Activated T-helper 2 cell treated with anti-CD3 and anti-CD28 coated beads, Interferon-gamma antibody, Interleukin-2, Interleukin-4, amounts not matched to agents 10 μg/mL and 5 μg/mL and 100 μg/mL, durations not matched to agents 14 hours and 24 hours and 36 hours (primary cell): ENCODE data around the gene CDC25A. TPM values are rescaled to one million over a fixed set of nuclear protein-coding genes. Genes with fewer than 3 reads are reported as not detected.
A peak's percentile ranks its signal among the peaks of the same experiment; 100 is the strongest.
"Not testable (repeated sequence)": the region's sequence is repeated elsewhere in the genome, so short reads cannot be mapped to it uniquely, and the experiment has no call there.

Experiments
- DNase-seq: peaks from one replicate; pipeline ENCODE4 v3.0.0; 2021; ENCODE audit warnings: low spot score
- H3K27ac Mint-ChIP-seq: one replicate; pipeline ENCODE4 v1.8.0; 2021; ENCODE audit warnings: mixed read lengths
- H3K27me3 Mint-ChIP-seq: one replicate; pipeline ENCODE4 v1.8.0; 2021; ENCODE audit warnings: low read depth, mixed read lengths
- H3K36me3 Mint-ChIP-seq: one replicate; pipeline ENCODE4 v1.8.0; 2021; ENCODE audit warnings: low read depth, mixed read lengths
- H3K4me1 Mint-ChIP-seq: one replicate; pipeline ENCODE4 v1.8.0; 2021; ENCODE audit warnings: low read depth, mixed read lengths
- H3K4me3 Mint-ChIP-seq: one replicate; pipeline ENCODE4 v1.8.0; 2021; ENCODE audit warnings: low read depth, mild to moderate bottlenecking, moderate library complexity, mixed read lengths
- H3K9me3 Mint-ChIP-seq: one replicate; pipeline ENCODE4 v1.8.0; 2021; ENCODE audit warnings: mixed read lengths
- intact Hi-C: fragments of 100-400 bp; cut with micrococcal nuclease; formaldehyde crosslinking; loops from one replicate; pipeline ENCODE4 v1.15.1; 2023
- total RNA-seq: library from RNA; stranded (reverse); gene quantifications from 2 replicates; pipeline ENCODE4 v1.2.3, GENCODE V29; 2022

The CDC25A gene
- total RNA-seq, 1 donor from 2014 or later: 39.1 TPM

DNA sequence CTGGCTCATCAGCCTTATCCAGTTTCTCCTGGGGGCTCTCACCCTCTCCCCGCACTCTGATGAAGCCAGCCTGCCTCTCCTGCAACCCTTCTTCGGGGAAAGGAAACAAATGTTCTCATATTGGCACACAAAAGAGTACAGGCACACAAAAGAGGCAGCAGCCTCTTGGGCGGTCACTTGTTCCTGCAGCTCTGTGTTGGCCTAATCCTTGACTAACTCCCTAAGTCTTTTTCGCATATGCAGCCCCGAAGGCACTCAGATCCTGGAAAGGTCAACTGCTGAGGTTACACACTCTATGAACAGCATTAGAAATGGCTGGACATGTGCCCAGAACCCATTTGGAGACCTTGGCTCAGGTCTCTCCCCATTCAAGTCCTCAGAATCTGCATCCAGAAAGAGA lies 27.7 kb upstream of the CDC25A start:
- H3K4me1 Mint-ChIP-seq: no peaks in the 10 kb centered on the region
- no peaks in the 10 kb centered on the region for H3K9me3 Mint-ChIP-seq
- H3K27me3 Mint-ChIP-seq: no peaks in the 10 kb centered on the region
- no peak overlapping the region for H3K27ac Mint-ChIP-seq
- no peak overlapping the region for H3K4me3 Mint-ChIP-seq
- DNase-seq: no peak
- intact Hi-C loops: no loop called here
- no peaks in the 10 kb centered on the region for H3K36me3 Mint-ChIP-seq

DNA sequence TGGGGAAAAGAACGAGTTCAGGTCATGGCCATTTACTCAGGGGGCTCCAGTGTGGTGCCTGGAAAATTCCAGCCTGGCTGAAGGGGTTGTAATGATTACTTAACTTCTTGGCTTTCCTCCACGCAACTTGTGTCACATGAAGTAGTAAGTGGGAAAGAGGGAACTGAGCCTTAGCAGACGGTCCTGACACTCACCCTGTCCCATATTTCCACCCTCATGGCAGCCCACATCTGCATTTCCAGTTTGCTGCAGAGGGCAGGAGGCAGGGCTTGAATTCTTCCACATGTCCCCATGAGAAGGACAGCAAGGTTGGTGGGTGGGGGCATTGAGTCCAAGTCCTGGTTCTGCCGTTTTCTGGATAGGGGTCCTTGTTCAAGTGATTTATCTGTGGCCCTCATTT lies 27.2 kb upstream of the CDC25A start:
- no peaks in the 10 kb centered on the region for H3K36me3 Mint-ChIP-seq
- H3K9me3 Mint-ChIP-seq: no peaks in the 10 kb centered on the region
- intact Hi-C loops: no loop called here
- DNase-seq: no peak
- H3K4me1 Mint-ChIP-seq: no peaks in the 10 kb centered on the region
- no peak overlapping the region for H3K4me3 Mint-ChIP-seq
- no peaks in the 10 kb centered on the region for H3K27me3 Mint-ChIP-seq
- H3K27ac Mint-ChIP-seq: no peak overlapping the region

DNA sequence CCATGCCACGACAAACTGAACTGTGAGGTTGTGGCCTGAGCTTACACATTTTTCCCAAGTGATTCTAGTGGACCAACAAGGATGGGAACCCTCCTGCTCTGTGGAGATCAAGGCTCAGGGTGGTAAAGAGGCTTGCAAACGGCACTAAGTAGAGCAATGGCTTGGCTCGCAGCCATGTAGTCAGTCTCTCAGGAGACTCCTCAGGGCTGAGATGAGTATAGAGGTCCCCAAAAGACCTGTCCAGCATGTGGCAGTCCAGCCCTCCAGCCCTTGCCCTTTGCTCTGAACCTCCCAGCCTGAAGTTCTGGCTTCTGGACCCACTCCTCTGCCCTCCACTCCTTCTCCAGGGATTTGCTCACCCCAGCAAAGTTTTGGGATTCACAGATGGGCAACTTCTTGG lies 26.8 kb upstream of the CDC25A start:
- DNase-seq: no peak
- H3K9me3 Mint-ChIP-seq: no peaks in the 10 kb centered on the region
- H3K27me3 Mint-ChIP-seq: no peaks in the 10 kb centered on the region
- H3K4me1 Mint-ChIP-seq: no peaks in the 10 kb centered on the region
- H3K4me3 Mint-ChIP-seq: no peak overlapping the region
- no peak overlapping the region for H3K27ac Mint-ChIP-seq
- H3K36me3 Mint-ChIP-seq: no peaks in the 10 kb centered on the region
- intact Hi-C loops: no loop called here

GRCh38 chr3:48214225-48214624 lies 26.0 kb upstream of the CDC25A start:
- Mint-ChIP-seq H3K27ac (no peak overlapping the region), H3K4me3 (no peak overlapping the region), H3K36me3 (no peaks in the 10 kb centered on the region), H3K4me1 (no peaks in the 10 kb centered on the region), H3K9me3 (no peaks in the 10 kb centered on the region), H3K27me3 (no peaks in the 10 kb centered on the region)
- no peak for DNase-seq
- intact Hi-C loops: no loop called here

DNA sequence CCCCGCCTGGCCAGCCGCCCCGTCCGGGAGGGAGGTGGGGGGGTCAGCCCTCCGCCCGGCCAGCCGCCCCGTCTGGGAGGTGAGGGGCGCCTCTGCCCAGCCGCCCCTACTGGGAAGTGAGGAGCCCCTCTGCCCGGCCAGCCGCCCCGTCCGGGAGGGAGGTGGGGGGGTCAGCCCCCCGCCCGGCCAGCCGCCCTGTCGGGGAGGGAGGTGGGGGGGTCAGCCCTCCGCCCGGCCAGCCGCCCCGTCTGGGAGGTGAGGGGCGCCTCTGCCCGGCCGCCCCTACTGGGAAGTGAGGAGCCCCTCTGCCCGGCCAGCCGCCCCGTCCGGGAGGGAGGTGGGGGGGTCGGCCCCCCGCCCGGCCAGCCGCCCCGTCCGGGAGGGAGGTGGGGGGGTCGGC lies 23.6 kb upstream of the CDC25A start:
- H3K27me3 Mint-ChIP-seq, DNase-seq, H3K36me3 Mint-ChIP-seq, intact Hi-C loops, H3K4me1 Mint-ChIP-seq, H3K4me3 Mint-ChIP-seq, H3K9me3 Mint-ChIP-seq, H3K27ac Mint-ChIP-seq: not testable (repeated sequence)

DNA sequence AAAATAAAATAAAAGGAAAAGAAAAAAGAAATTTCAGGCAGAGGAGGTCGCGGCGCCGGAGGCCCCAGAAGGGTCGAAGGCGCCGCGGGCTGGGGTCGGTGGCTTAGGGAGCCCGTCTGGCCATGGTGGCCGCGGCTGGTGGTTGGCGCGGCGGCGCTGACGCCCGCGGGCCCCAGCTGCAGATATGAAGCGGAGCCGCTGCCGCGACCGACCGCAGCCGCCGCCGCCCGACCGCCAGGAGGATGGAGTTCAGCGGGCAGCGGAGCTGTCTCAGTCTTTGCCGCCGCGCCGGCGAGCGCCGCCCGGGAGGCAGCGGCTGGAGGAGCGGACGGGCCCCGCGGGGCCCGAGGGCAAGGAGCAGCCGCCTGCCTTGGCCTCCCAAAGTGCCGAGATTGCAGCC lies 22.3 kb upstream of the CDC25A start:
- DNase-seq, H3K9me3 Mint-ChIP-seq, intact Hi-C loops: not testable (repeated sequence)

DNA sequence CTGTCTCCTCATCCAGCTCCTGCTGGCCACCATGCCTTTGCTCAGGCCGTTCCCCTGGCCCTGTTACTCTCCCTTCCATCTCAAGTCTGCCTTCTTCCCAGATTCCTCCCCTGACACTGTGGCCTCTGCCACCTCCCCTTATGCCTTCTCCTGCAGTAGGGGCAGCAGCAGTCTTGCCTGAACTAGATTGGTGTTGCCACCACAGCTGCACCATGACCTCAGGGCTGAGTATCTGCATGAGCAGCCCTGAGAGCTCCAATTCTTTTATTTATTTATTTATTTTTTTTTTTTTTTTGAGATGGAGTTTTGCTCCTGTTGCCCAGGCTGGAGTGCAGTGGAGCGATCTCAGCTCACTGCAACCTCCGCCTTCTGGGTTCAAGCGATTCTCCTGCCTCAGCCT lies 21.2 kb upstream of the CDC25A start:
- intact Hi-C loops: no loop called here
- Mint-ChIP-seq H3K36me3 (no peaks in the 10 kb centered on the region), H3K27ac (no peak overlapping the region), H3K27me3 (no peaks in the 10 kb centered on the region), H3K4me1 (no peaks in the 10 kb centered on the region), H3K9me3 (no peaks in the 10 kb centered on the region), H3K4me3 (no peak overlapping the region)
- no peak for DNase-seq

More for the DNA sequence above, 22.3 kb upstream of the CDC25A start:
- not testable (repeated sequence) for H3K27me3 Mint-ChIP-seq, H3K27ac Mint-ChIP-seq, H3K4me3 Mint-ChIP-seq, H3K4me1 Mint-ChIP-seq, H3K36me3 Mint-ChIP-seq

- intact Hi-C loops: no loop called here
- Mint-ChIP-seq H3K36me3 (no peaks in the 10 kb centered on the region), H3K4me1 (no peaks in the 10 kb centered on the region), H3K4me3 (no peak overlapping the region), H3K9me3 (no peaks in the 10 kb centered on the region), H3K27me3 (no peaks in the 10 kb centered on the region), H3K27ac (no peak overlapping the region)
- DNase-seq: no peak
These were observed 19.9 kb upstream of the CDC25A start for GRCh38 chr3:48208076-48208475.

DNA sequence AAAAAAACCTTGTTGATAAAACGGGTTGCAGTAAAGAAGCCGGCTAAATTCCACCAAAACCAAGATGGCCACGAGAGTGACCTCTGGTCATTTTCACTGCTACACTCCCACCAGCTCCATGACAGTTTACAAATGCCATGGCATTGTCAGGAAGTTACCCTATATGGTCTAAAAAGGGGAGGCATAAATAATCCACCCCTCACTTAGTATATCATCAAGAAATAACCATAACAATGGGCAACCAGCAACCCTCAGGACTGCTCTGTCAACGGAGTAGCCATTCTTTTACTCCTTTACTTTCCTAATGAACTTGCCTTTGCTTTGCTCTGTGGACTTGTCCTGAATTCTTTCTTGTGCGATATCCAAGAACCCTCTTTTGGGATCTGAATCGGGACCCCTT lies 14.4 kb upstream of the CDC25A start:
- H3K9me3 Mint-ChIP-seq: no peaks in the 10 kb centered on the region
- DNase-seq: no peak
- peaks cover 5% of the 10 kb centered on the region for H3K27me3 Mint-ChIP-seq
- H3K4me3 Mint-ChIP-seq: no peak overlapping the region
- intact Hi-C loops: no loop called here
- H3K27ac Mint-ChIP-seq: no peak overlapping the region
- no peaks in the 10 kb centered on the region for H3K4me1 Mint-ChIP-seq
- no peaks in the 10 kb centered on the region for H3K36me3 Mint-ChIP-seq

- intact Hi-C loops: no loop called here
- peaks cover 3% of the 10 kb centered on the region for H3K4me1 Mint-ChIP-seq
- H3K9me3 Mint-ChIP-seq: no peaks in the 10 kb centered on the region
- H3K36me3 Mint-ChIP-seq: no peaks in the 10 kb centered on the region
- peaks cover 6% of the 10 kb centered on the region for H3K27me3 Mint-ChIP-seq
- H3K27ac Mint-ChIP-seq: no peak overlapping the region
- no peak for DNase-seq
- no peak overlapping the region for H3K4me3 Mint-ChIP-seq
These were observed 10.9 kb upstream of the CDC25A start for GRCh38 chr3:48199117-48199516.

DNA sequence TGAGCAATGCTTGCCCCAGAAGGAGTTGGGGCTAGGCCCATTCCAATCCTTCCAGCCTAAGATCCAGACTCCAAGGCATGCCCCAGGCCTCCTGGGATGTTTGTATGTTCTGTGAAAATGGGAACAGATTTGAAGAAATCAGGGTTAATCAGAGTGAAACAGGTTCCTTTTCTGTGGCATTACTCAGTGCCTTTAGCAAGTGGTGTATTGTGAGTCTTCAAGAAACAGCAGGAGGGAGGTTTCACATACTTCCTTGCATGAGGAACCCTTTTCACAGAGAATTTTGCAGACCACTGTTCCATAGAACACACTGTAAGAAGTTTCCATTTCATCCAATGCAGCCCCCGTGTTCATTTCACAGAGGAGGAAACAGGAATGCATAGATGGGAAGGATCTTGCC lies 8.4 kb upstream of the CDC25A start:
- no peak overlapping the region for H3K27ac Mint-ChIP-seq
- no peak overlapping the region for H3K4me3 Mint-ChIP-seq
- H3K27me3 Mint-ChIP-seq: peaks cover 7% of the 10 kb centered on the region
- peaks cover 3% of the 10 kb centered on the region for H3K4me1 Mint-ChIP-seq
- no peaks in the 10 kb centered on the region for H3K9me3 Mint-ChIP-seq
- intact Hi-C loops: no loop called here
- no peaks in the 10 kb centered on the region for H3K36me3 Mint-ChIP-seq
- no peak for DNase-seq

GRCh38 chr3:48194446-48195071 lies 6.3 kb upstream of the CDC25A start:
- Mint-ChIP-seq H3K27ac (no peak overlapping the region), H3K9me3 (no peaks in the 10 kb centered on the region), H3K36me3 (no peaks in the 10 kb centered on the region), H3K27me3 (peaks cover 4% of the 10 kb centered on the region), H3K4me3 (no peak overlapping the region), H3K4me1 (peaks cover 3% of the 10 kb centered on the region)
- intact Hi-C loops: no loop called here
- DNase-seq: no peak

DNA sequence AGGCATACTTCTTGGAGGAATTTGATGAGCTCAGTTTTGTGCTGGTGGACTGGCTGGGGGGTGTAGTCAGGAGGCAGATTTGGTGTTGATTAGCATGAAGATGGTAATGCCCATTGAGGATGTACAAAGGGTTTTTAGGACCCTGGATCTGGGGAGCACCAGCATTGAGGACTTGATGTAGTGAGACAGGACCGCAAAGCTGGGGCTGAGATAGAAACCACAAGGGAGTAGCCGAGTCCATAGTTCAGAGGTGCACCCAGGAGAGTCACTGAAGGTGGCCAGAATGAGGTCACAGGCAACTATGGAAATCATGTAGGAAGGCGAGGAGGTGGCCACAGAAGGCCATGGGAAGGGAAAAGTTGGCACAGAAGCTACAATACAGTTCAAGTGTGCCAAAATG lies 2.7 kb upstream of the CDC25A start:
- H3K27ac Mint-ChIP-seq: no peak overlapping the region
- no peak for DNase-seq
- intact Hi-C loops: no loop called here
- peaks cover 2% of the 10 kb centered on the region for H3K27me3 Mint-ChIP-seq
- no peaks in the 10 kb centered on the region for H3K9me3 Mint-ChIP-seq
- peaks cover 19% of the 10 kb centered on the region for H3K4me1 Mint-ChIP-seq
- peaks cover 13% of the 10 kb centered on the region for H3K36me3 Mint-ChIP-seq
- H3K4me3 Mint-ChIP-seq: no peak overlapping the region

DNA sequence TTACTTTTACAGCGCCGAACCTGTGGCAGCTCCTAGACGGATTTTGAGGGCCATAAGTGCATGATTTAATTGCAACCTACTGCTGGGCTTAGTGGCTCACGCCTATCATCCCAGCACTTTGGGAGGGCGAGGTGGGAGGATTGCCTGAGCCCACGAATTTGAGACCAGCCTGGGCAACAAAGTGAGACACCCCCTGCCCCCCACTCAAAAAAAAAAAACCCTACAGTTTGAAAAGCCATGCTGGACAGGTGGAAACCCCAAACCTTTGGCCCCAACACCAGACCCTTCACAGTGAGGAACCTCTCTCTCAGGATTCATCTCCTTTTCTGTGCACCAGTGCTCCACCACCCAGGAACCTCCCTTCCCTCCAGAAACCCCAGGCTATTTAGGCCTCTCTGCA lies 1.1 kb upstream of the CDC25A start:
- H3K27ac Mint-ChIP-seq: peak overlapping the region; percentile 73

More for the DNA sequence above, 1.1 kb upstream of the CDC25A start:
- no peak for DNase-seq
- Mint-ChIP-seq H3K27me3 (peaks cover 2% of the 10 kb centered on the region), H3K4me3 (no peak overlapping the region), H3K9me3 (no peaks in the 10 kb centered on the region), H3K4me1 (peaks cover 24% of the 10 kb centered on the region), H3K36me3 (peaks cover 29% of the 10 kb centered on the region)
- intact Hi-C loops: loop anchor here (5.0 kb wide), 2 partner anchors 248 to 468 kb away; no protein-coding TSS in a partner anchor
